Suprapubic skin (tissue), 4 donors: ENCODE data around the gene SYPL2. TPM values are rescaled to one million over a fixed set of nuclear protein-coding genes. Genes with fewer than 3 reads are reported as not detected.

ENCODE experiments used
- DNase-seq, 2 donors: peaks; one replicate each; pipeline ENCODE4 v3.0.0-alpha.2; 2019; ENCODE audit warnings: low spot score in 2 of 2
- H3K27ac ChIP-seq: fragments of 200-600 bp; sonication (generic); one replicate; pipeline ENCODE4 v1.5.1; 2019
- H3K27me3 ChIP-seq: fragments of 200-600 bp; sonication (generic); one replicate; pipeline ENCODE4 v1.5.1; 2019
- H3K36me3 ChIP-seq: fragments of 200-600 bp; sonication (generic); one replicate; pipeline ENCODE4 v1.5.1; 2019
- H3K4me1 ChIP-seq: fragments of 200-600 bp; sonication (generic); one replicate; pipeline ENCODE4 v1.5.1; 2019
- H3K4me3 ChIP-seq: fragments of 200-600 bp; sonication (generic); one replicate; pipeline ENCODE4 v1.5.1; 2019; ENCODE audit warnings: mild to moderate bottlenecking
- H3K9me3 ChIP-seq: fragments of 200-600 bp; sonication (generic); one replicate; pipeline ENCODE4 v1.5.1; 2019
- EP300 ChIP-seq: sonication (generic); formaldehyde crosslinking; IDR thresholded peaks from one replicate; pipeline ENCODE4 v1.6.1; 2017; ENCODE audit warnings: antibody characterized with exemption
- POLR2A ChIP-seq, 2 donors: fragments of 450-650 bp; IDR thresholded peaks; one replicate each; pipeline ENCODE4 v1.6.1; 2017; ENCODE audit warnings: antibody characterized with exemption in 2 of 2, mild to moderate bottlenecking in 2 of 2, moderate library complexity in 2 of 2
- POLR2AphosphoS5 ChIP-seq, 3 donors: sonication (generic); formaldehyde crosslinking; IDR thresholded peaks; one replicate each; pipeline ENCODE4 v1.6.1; 2017; ENCODE audit warnings: antibody characterized with exemption in 3 of 3
- WGBS: methylation state at CpG from one replicate; pipeline ENCODE4 v1.1.5; 2018; 5-methylcytosine and 5-hydroxymethylcytosine counted together
- total RNA-seq, 4 donors: library from RNA; depleted of rRNA; stranded (reverse); fragments of >200 nt; gene quantifications; one replicate each; pipeline ENCODE4 v1.1.0, GENCODE V29; 2016
- TF ChIP-seq, protein P1 (sequence below), 2 donors: fragments of 200-600 bp in 1 of 2; fragments of 450-650 bp in 1 of 2; sonication (generic) in 1 of 2; IDR thresholded peaks; one replicate each; pipeline ENCODE4 v1.5.1; 2016 to 2019; ENCODE audit warnings: antibody characterized with exemption in 2 of 2, mild to moderate bottlenecking in 1 of 2, moderate library complexity in 1 of 2

SYPL2 gene
- total RNA-seq, 4 donors from 2014 or later = 0.23 to 2.1 (median 0.34) TPM; not detected in 1

DNA sequence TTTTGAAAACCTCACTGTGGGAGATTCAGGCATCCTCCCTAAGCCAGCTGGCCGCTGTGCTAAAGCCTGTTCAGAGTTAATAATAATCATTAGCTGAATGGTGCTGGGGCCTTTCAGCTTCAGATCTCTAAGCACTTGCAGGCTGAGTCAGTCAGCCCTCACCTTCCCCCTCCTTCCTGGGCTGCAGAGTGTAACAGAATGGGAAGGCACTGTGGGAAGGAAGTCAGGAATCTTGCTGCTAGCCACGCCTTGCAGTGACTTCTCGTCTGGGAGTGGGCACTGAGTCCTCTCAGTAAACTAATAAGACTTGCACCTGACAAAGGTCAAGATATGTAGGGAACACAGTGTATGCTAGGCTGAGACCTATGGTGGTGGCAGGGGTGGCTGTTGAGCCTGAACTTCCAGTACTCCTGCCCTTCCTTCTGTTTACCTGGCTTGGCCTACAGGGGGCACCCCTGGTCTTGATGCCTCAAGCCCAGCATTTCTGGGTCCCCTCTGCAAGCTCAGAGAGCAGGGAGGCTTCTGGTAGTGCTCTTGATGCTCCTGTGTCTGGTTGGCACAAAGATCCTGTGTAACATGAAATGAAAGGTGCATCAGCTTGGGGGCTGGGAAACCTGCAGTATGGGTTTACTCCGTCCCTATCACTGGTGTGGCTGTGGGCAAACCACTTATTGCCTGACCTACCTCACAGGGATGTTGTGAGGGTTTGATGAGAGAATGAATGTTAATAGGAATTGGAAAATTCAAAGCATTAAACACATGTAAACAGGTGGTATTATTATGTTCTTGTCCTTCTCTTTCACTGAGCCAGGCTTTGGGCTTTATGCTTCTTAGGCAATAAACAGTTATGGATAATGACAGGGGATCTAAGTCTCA is 33.6 kb downstream of the SYPL2 start:
- Histone ChIP-seq H3K9me3 (no peaks in the 10 kb centered on the region), H3K4me1 (peaks cover 87% of the 10 kb centered on the region), H3K36me3 (peaks cover 28% of the 10 kb centered on the region), H3K4me3 (no peak overlapping the region), H3K27me3 (no peaks in the 10 kb centered on the region), H3K27ac (peak overlapping the region; percentile 72)
- DNase-seq = no peak
- TF ChIP-seq, protein P1, sequence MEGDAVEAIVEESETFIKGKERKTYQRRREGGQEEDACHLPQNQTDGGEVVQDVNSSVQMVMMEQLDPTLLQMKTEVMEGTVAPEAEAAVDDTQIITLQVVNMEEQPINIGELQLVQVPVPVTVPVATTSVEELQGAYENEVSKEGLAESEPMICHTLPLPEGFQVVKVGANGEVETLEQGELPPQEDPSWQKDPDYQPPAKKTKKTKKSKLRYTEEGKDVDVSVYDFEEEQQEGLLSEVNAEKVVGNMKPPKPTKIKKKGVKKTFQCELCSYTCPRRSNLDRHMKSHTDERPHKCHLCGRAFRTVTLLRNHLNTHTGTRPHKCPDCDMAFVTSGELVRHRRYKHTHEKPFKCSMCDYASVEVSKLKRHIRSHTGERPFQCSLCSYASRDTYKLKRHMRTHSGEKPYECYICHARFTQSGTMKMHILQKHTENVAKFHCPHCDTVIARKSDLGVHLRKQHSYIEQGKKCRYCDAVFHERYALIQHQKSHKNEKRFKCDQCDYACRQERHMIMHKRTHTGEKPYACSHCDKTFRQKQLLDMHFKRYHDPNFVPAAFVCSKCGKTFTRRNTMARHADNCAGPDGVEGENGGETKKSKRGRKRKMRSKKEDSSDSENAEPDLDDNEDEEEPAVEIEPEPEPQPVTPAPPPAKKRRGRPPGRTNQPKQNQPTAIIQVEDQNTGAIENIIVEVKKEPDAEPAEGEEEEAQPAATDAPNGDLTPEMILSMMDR (IDR thresholded peaks at IDR 0.05) = peak; percentile 11 to 34
- TF ChIP-seq POLR2A (IDR thresholded peaks at IDR 0.05) = no peak
- 65% methylated on average over 4 of the region's 4 CpGs for WGBS

DNA sequence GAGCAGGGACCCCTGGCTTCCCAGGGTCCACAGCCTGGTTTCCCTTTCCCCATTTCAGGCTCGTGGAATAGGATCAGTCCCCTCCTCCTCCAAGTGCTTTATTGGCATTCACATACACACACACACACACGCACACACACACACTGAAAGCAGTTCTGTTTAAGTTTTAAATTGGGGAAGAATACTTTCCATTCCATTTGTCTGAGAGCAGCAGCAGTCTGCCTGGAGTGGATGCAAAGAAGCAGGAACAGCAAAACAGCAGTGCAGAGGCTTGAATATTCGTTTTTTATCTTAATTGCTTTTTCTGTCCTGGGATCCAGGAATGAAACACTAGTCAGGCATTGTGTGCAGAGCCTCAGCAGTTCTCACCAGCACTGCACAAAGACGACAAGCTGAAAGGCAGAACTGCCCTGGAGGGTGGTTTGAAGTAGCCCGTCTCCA is 34.6 kb downstream of the SYPL2 start:
- DNase-seq = no peak
- 26% methylated on average over 5 of the region's 5 CpGs for WGBS
- Histone ChIP-seq H3K36me3 (peaks cover 24% of the 10 kb centered on the region), H3K4me1 (peaks cover 78% of the 10 kb centered on the region), H3K9me3 (no peaks in the 10 kb centered on the region), H3K27ac (peak overlapping the region; percentile 15), H3K27me3 (no peaks in the 10 kb centered on the region), H3K4me3 (no peak overlapping the region)
- TF ChIP-seq EP300 (no peak), POLR2A (IDR thresholded peaks at IDR 0.05) (no peak), POLR2AphosphoS5 (IDR thresholded peaks at IDR 0.05) (no peak)
- TF ChIP-seq, protein P1 (IDR thresholded peaks at IDR 0.05) = no peak

DNA sequence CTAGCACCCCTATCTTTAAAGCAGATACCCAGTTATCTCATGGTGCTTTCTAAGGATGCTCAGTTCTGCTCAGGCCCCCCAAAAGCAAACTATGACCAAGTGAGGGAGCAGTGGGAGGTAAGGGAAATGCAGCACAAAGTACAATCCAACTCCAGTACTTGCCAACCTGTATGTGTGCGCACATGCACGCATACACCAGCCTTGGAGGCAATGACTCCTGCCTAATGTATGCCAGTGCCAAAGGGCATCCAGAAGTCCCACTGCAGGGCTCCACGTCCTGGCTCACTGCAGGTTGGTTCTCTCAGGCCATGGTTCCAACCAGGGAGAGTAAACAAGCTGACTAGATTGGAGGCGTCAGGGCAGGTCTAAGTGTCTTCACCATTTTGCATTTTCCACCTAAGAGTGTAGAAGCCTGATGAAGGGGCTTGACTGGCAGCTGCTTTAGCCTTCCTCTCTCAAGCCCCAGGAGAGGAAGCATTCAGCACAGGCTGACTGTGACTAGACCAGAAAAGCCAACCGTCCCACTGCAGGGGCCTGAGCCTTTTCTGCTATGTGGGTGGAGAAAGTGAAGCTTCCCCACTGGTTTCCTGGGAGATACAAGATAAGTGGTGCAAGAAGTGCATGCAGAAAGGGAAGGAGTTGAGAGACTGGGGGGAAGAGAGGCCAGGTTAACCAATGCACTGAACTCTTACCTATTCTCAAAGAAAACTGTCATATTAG is 35.5 kb downstream of the SYPL2 start:
- peaks cover 15% of the 10 kb centered on the region for H3K36me3 ChIP-seq
- 56% methylated on average over 5 of the region's 5 CpGs for WGBS
- H3K4me3 ChIP-seq = no peak overlapping the region
- DNase-seq = no peak
- no peak overlapping the region for H3K27ac ChIP-seq
- H3K4me1 ChIP-seq = peaks cover 72% of the 10 kb centered on the region
- no peaks in the 10 kb centered on the region for H3K27me3 ChIP-seq
- no peaks in the 10 kb centered on the region for H3K9me3 ChIP-seq
- TF ChIP-seq EP300 (no peak), POLR2A (IDR thresholded peaks at IDR 0.05) (no peak), POLR2AphosphoS5 (IDR thresholded peaks at IDR 0.05) (no peak)
- TF ChIP-seq, protein P1 (IDR thresholded peaks at IDR 0.05) = no peak

DNA sequence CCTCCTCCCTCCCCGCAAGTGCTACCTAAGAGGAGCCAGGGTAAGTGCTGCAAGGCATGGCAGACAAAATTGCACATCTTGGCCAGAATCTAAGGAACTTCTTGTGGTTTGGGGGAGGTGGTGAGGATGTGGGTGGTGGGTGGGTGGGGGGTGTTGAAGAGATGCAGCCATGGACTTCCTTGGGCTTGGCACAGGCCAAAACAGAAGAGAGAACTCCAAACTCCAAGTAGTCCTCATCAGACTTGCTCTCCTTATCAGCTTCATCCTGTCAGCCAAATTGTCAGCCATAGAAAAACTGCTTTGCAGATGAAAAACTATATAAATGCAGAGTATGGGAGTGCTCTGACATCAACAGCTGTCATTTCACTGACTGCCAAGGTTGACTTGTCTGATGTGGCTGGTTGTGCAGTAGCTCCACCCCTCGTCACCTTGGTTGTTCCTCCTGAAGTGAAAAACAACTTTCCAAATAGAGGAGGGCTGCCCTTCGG is 36.1 kb downstream of the SYPL2 start:
- Histone ChIP-seq H3K36me3 (peaks cover 9% of the 10 kb centered on the region), H3K27me3 (no peaks in the 10 kb centered on the region), H3K27ac (no peak overlapping the region), H3K4me3 (no peak overlapping the region), H3K4me1 (peaks cover 66% of the 10 kb centered on the region), H3K9me3 (no peaks in the 10 kb centered on the region)
- DNase-seq = no peak
- TF ChIP-seq POLR2AphosphoS5 (IDR thresholded peaks at IDR 0.05) = no peak
- no peak for TF ChIP-seq EP300
- no peak for TF ChIP-seq POLR2A (IDR thresholded peaks at IDR 0.05)
- TF ChIP-seq, protein P1 (IDR thresholded peaks at IDR 0.05) = no peak
- WGBS = 50% methylated on average over 3 of the region's 3 CpGs

DNA sequence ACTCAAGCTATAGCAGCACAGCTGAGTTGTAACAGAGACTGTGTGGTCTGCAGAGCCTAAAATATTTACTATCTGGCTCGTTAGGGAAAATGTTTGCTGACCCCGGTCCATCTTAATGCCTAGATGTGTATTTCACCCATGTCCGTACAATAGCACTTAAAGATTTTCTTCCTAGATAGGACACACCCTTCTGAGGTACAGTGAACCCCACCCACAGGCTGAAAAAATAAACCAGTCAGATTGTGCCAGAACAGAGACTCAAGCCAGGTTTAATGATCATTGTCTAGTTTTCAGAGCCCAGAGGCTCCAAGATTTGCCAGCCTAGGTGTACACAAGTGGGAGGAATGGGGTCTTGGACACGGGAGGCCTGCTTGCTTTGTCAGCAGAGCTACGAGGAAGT is 37.6 kb downstream of the SYPL2 start:
- H3K36me3 ChIP-seq = peaks cover 3% of the 10 kb centered on the region
- 47% methylated on average over 5 of the region's 5 CpGs for WGBS
- TF ChIP-seq POLR2AphosphoS5 (IDR thresholded peaks at IDR 0.05) = no peak
- TF ChIP-seq, protein P1 (IDR thresholded peaks at IDR 0.05) = no peak
- TF ChIP-seq POLR2A (IDR thresholded peaks at IDR 0.05) = no peak
- TF ChIP-seq EP300 = no peak
- no peak overlapping the region for H3K4me3 ChIP-seq
- no peak for DNase-seq
- no peaks in the 10 kb centered on the region for H3K27me3 ChIP-seq
- no peak overlapping the region for H3K27ac ChIP-seq
- H3K4me1 ChIP-seq = peaks cover 53% of the 10 kb centered on the region
- no peaks in the 10 kb centered on the region for H3K9me3 ChIP-seq
